Activated naive CD4-positive, alpha-beta T cell (primary cell): ENCODE data around the gene PDE6A.

Experiments used
- DNase-seq, 4 experiments: peaks; one replicate each; lab custom pipeline; 2025; lab: John Stamatoyannopoulos, UW

Gene PDE6A

GRCh38 chr5:149810856-149811255 is 133.7 kb downstream of the PDE6A start:
- DNase-seq: no peak

GRCh38 chr5:149809931-149810691 is 134.5 kb downstream of the PDE6A start:
- no peak for DNase-seq

GRCh38 chr5:149808264-149808982 is 136.2 kb downstream of the PDE6A start:
- no peak for DNase-seq
